Measurements from ENCODE around the gene COQ8B.

COQ8B gene

GRCh38 chr19:40697007-40697406, 19.7 kb downstream of the COQ8B start:
- no peaks in the 10 kb centered on the region for H3K9me3 Mint-ChIP-seq
- no peaks in the 10 kb centered on the region for H3K27me3 Mint-ChIP-seq
- H3K27ac Mint-ChIP-seq: no peak overlapping the region
- DNase-seq (no peak), ATAC-seq (no peak)
- H3K4me1 Mint-ChIP-seq: no peaks in the 10 kb centered on the region
- no peak overlapping the region for H3K4me3 Mint-ChIP-seq
- H3K36me3 Mint-ChIP-seq (ENCODE audit: low read depth): peaks cover 8% of the 10 kb centered on the region

GRCh38 chr19:40695881-40696280, 20.8 kb downstream of the COQ8B start:
- Mint-ChIP-seq H3K4me1 (peaks cover 6% of the 10 kb centered on the region), H3K27me3 (no peaks in the 10 kb centered on the region), H3K27ac (no peak overlapping the region), H3K4me3 (no peak overlapping the region), H3K9me3 (no peaks in the 10 kb centered on the region), H3K36me3 (ENCODE audit: low read depth) (peaks cover 3% of the 10 kb centered on the region)
- ATAC-seq (no peak), DNase-seq (no peak)

GRCh38 chr19:40693896-40694295, 22.8 kb downstream of the COQ8B start:
- H3K9me3 Mint-ChIP-seq: no peaks in the 10 kb centered on the region
- no peak overlapping the region for H3K4me3 Mint-ChIP-seq
- H3K27me3 Mint-ChIP-seq: no peaks in the 10 kb centered on the region
- H3K4me1 Mint-ChIP-seq: peaks cover 9% of the 10 kb centered on the region
- DNase-seq: no peak
- no peak overlapping the region for H3K27ac Mint-ChIP-seq
- no peak for ATAC-seq
- H3K36me3 Mint-ChIP-seq (ENCODE audit: low read depth): peaks cover 3% of the 10 kb centered on the region

- Mint-ChIP-seq H3K27me3 (no peaks in the 10 kb centered on the region), H3K36me3 (ENCODE audit: low read depth) (peaks cover 3% of the 10 kb centered on the region), H3K27ac (no peak overlapping the region), H3K4me1 (peaks cover 9% of the 10 kb centered on the region), H3K4me3 (no peak overlapping the region), H3K9me3 (no peaks in the 10 kb centered on the region)
- ATAC-seq (no peak), DNase-seq (no peak)
Measured at GRCh38 chr19:40693150-40693788, 23.4 kb downstream of the COQ8B start.

- no peak for ATAC-seq
- Mint-ChIP-seq H3K36me3 (ENCODE audit: low read depth) (peaks cover 2% of the 10 kb centered on the region), H3K27me3 (no peaks in the 10 kb centered on the region), H3K27ac (no peak overlapping the region), H3K4me1 (peaks cover 9% of the 10 kb centered on the region), H3K9me3 (no peaks in the 10 kb centered on the region), H3K4me3 (no peak overlapping the region)
- no peak for DNase-seq
Measured at GRCh38 chr19:40692212-40692551, 24.5 kb downstream of the COQ8B start.

- peaks cover 2% of the 10 kb centered on the region for H3K36me3 Mint-ChIP-seq (ENCODE audit: low read depth)
- no peaks in the 10 kb centered on the region for H3K9me3 Mint-ChIP-seq
- ATAC-seq (no peak), DNase-seq (peak; percentile 34)
- H3K27me3 Mint-ChIP-seq: no peaks in the 10 kb centered on the region
- H3K4me1 Mint-ChIP-seq: peaks cover 9% of the 10 kb centered on the region
- H3K4me3 Mint-ChIP-seq: peak overlapping the region; percentile 27
- peak overlapping the region; percentile 98 for H3K27ac Mint-ChIP-seq
Measured at GRCh38 chr19:40691421-40692211, 25.1 kb downstream of the COQ8B start.

GRCh38 chr19:40690693-40691420, 25.8 kb downstream of the COQ8B start:
- peaks cover 9% of the 10 kb centered on the region for H3K4me1 Mint-ChIP-seq
- H3K27me3 Mint-ChIP-seq: no peaks in the 10 kb centered on the region
- peak overlapping the region; percentile 98 for H3K27ac Mint-ChIP-seq
- peak overlapping the region; percentile 86 for H3K4me3 Mint-ChIP-seq
- H3K36me3 Mint-ChIP-seq (ENCODE audit: low read depth): peaks cover 6% of the 10 kb centered on the region
- peak; percentile 93 for DNase-seq
- H3K9me3 Mint-ChIP-seq: no peaks in the 10 kb centered on the region
- peak; percentile 79 for ATAC-seq

- DNase-seq (peak; percentile 11), ATAC-seq (peak; percentile 29)
- Mint-ChIP-seq H3K4me1 (peaks cover 9% of the 10 kb centered on the region), H3K4me3 (peak within 1 kb of the TSS; percentile 86), H3K27ac (peak within 1 kb of the TSS; percentile 98), H3K36me3 (ENCODE audit: low read depth) (peaks cover 12% of the 10 kb centered on the region), H3K9me3 (no peaks in the 10 kb centered on the region), H3K27me3 (no peaks in the 10 kb centered on the region)
Measured at GRCh38 chr19:40690050-40690692, 26.5 kb downstream of the COQ8B start, which contains the start of gene NUMBL. Gene NUMBL (minus strand): TSS chr19:40690651. CDS start chr19:40690483, 168 bp downstream.

- no peak for ATAC-seq
- no peaks in the 10 kb centered on the region for H3K27me3 Mint-ChIP-seq
- peak; percentile 32 for DNase-seq
- no peaks in the 10 kb centered on the region for H3K9me3 Mint-ChIP-seq
- peaks cover 12% of the 10 kb centered on the region for H3K36me3 Mint-ChIP-seq (ENCODE audit: low read depth)
- H3K4me1 Mint-ChIP-seq: peaks cover 9% of the 10 kb centered on the region
- no peak overlapping the region for H3K27ac Mint-ChIP-seq
- no peak overlapping the region for H3K4me3 Mint-ChIP-seq
Measured at GRCh38 chr19:40689339-40690049, 27.2 kb downstream of the COQ8B start.

GRCh38 chr19:40688987-40689338, 27.7 kb downstream of the COQ8B start:
- Mint-ChIP-seq H3K36me3 (ENCODE audit: low read depth) (peaks cover 14% of the 10 kb centered on the region), H3K27me3 (no peaks in the 10 kb centered on the region), H3K4me1 (peaks cover 9% of the 10 kb centered on the region), H3K27ac (no peak overlapping the region), H3K9me3 (no peaks in the 10 kb centered on the region), H3K4me3 (no peak overlapping the region)
- DNase-seq: no peak
- no peak for ATAC-seq

GRCh38 chr19:40688309-40688708, 28.4 kb downstream of the COQ8B start:
- H3K9me3 Mint-ChIP-seq: no peaks in the 10 kb centered on the region
- ATAC-seq (no peak), DNase-seq (no peak)
- no peak overlapping the region for H3K4me3 Mint-ChIP-seq
- H3K36me3 Mint-ChIP-seq (ENCODE audit: low read depth): peaks cover 14% of the 10 kb centered on the region
- peaks cover 9% of the 10 kb centered on the region for H3K4me1 Mint-ChIP-seq
- H3K27ac Mint-ChIP-seq: no peak overlapping the region
- no peaks in the 10 kb centered on the region for H3K27me3 Mint-ChIP-seq

- no peak for ATAC-seq
Measured at GRCh38 chr19:40687525-40688016, 29.1 kb downstream of the COQ8B start.

GRCh38 chr19:40686882-40687524, 29.7 kb downstream of the COQ8B start:
- Mint-ChIP-seq H3K36me3 (ENCODE audit: low read depth) (peaks cover 13% of the 10 kb centered on the region), H3K9me3 (no peaks in the 10 kb centered on the region), H3K27me3 (no peaks in the 10 kb centered on the region), H3K4me1 (peaks cover 9% of the 10 kb centered on the region), H3K27ac (no peak overlapping the region), H3K4me3 (no peak overlapping the region)
- ATAC-seq (no peak), DNase-seq (no peak)

More at GRCh38 chr19:40687525-40688016, 29.1 kb downstream of the COQ8B start:
- no peak overlapping the region for H3K4me3 Mint-ChIP-seq
- H3K9me3 Mint-ChIP-seq: no peaks in the 10 kb centered on the region
- H3K4me1 Mint-ChIP-seq: peaks cover 9% of the 10 kb centered on the region
- H3K27me3 Mint-ChIP-seq: no peaks in the 10 kb centered on the region
- no peak overlapping the region for H3K27ac Mint-ChIP-seq
- peak; percentile 16 for DNase-seq
- peaks cover 13% of the 10 kb centered on the region for H3K36me3 Mint-ChIP-seq (ENCODE audit: low read depth)
